Esophagus squamous epithelium (tissue), 5 donors: Measurements from ENCODE around the gene TOR4A. TPM values are rescaled to one million over a fixed set of nuclear protein-coding genes. Genes with fewer than 3 reads are reported as not detected.

Experiments
- DNase-seq: peaks from one replicate; lab custom pipeline; 2025; lab: John Stamatoyannopoulos, UW
- H3K27ac ChIP-seq, 4 donors: fragments of 200-600 bp; sonication (generic); one replicate each; pipeline ENCODE4 v1.5.1; 2016 to 2019; ENCODE audit warnings: mild to moderate bottlenecking in 1 of 4
- H3K27me3 ChIP-seq, 4 donors: fragments of 200-600 bp; sonication (generic); 1 replicate in 3 of 4; 2 replicates in 1 of 4; pipeline versions ENCODE4 v1.5.1 to v1.6.0; 2017 to 2021; ENCODE audit warnings: antibody characterized with exemption in 1 of 4
- H3K36me3 ChIP-seq, 3 donors: fragments of 200-600 bp; sonication (generic); one replicate each; pipeline ENCODE4 v1.5.1; 2016 to 2019
- H3K4me1 ChIP-seq, 3 donors: fragments of 200-600 bp; sonication (generic); one replicate each; pipeline ENCODE4 v1.5.1; 2017 to 2019
- H3K4me3 ChIP-seq, 4 donors: fragments of 200-600 bp; sonication (generic); 1 replicate in 3 of 4; 2 replicates in 1 of 4; pipeline ENCODE4 v1.5.1; 2016 to 2019; ENCODE audit warnings: mild to moderate bottlenecking in 2 of 4, moderate library complexity in 1 of 4
- H3K9me3 ChIP-seq, 3 donors: fragments of 200-600 bp; sonication (generic); one replicate each; pipeline ENCODE4 v1.5.1; 2016 to 2019
- CTCF ChIP-seq, 6 experiments: fragments of 450-650 bp in 4 of 6; fragments of 200-600 bp in 2 of 6; sonication (generic) in 2 of 6; IDR thresholded peaks; one replicate each; pipeline ENCODE4 v1.5.1; 2016 to 2019; ENCODE audit warnings: antibody characterized with exemption in 6 of 6, mild to moderate bottlenecking in 4 of 6, moderate library complexity in 4 of 6
- POLR2A ChIP-seq, 4 donors: fragments of 450-650 bp; IDR thresholded peaks; one replicate each; pipeline ENCODE4 v1.6.1; 2017; ENCODE audit warnings: antibody characterized with exemption in 4 of 4, mild to moderate bottlenecking in 4 of 4, moderate library complexity in 3 of 4
- WGBS, 2 donors: methylation state at CpG; one replicate each; pipeline ENCODE4 v1.1.5; 2018; 5-methylcytosine and 5-hydroxymethylcytosine counted together
- intact Hi-C: fragments of 100-400 bp; cut with DNase I; formaldehyde crosslinking; loops from one replicate; pipeline ENCODE4 v1.15.0; 2022
- total RNA-seq, 4 donors: library from RNA; depleted of rRNA; stranded (reverse); fragments of >200 nt; gene quantifications; one replicate each; pipeline ENCODE4 v1.1.0, GENCODE V29; 2016
- donor health status: DM: yes; HTN: yes; CAD: no.

Gene TOR4A
- total RNA-seq, 4 donors from 2014 or later = 8.8 to 17.5 (median 13.5) TPM

- no peak for DNase-seq
- H3K4me3 ChIP-seq = no peak overlapping the region
- H3K27me3 ChIP-seq = no peaks in the 10 kb centered on the region
- H3K9me3 ChIP-seq = no peaks in the 10 kb centered on the region
- TF ChIP-seq CTCF (IDR thresholded peaks at IDR 0.05) = no peak
- no peak for TF ChIP-seq POLR2A (IDR thresholded peaks at IDR 0.05)
- 92 to 96% methylated on average over 8 to 14 of the region's 22 CpGs for WGBS, 2 donors
- peaks cover 0 to 17% (median 4%) of the 10 kb centered on the region in 3 donors for H3K4me1 ChIP-seq
- intact Hi-C loops = no loop called here
- no peak overlapping the region for H3K27ac ChIP-seq
- H3K36me3 ChIP-seq = peaks cover 23 to 85% (median 28%) of the 10 kb centered on the region in 3 donors
Measured at GRCh38 chr9:137264067-137264466, 13.5 kb upstream of the TOR4A start.

- Histone ChIP-seq H3K27me3 (no peaks in the 10 kb centered on the region), H3K36me3 (peaks cover 23 to 87% (median 28%) of the 10 kb centered on the region in 3 donors), H3K4me3 (no peak overlapping the region), H3K4me1 (peaks cover 0 to 33% (median 11%) of the 10 kb centered on the region in 3 donors), H3K9me3 (no peaks in the 10 kb centered on the region), H3K27ac (no peak overlapping the region)
- no peak for DNase-seq
- intact Hi-C loops = no loop called here
- no peak for TF ChIP-seq CTCF (IDR thresholded peaks at IDR 0.05)
- no peak for TF ChIP-seq POLR2A (IDR thresholded peaks at IDR 0.05)
- 89 to 100% methylated on average over 1 to 14 of the region's 29 CpGs for WGBS, 2 donors
Measured at GRCh38 chr9:137265496-137266161, 11.9 kb upstream of the TOR4A start.

GRCh38 chr9:137266162-137266527 is 11.4 kb upstream of the TOR4A start:
- Histone ChIP-seq H3K9me3 (no peaks in the 10 kb centered on the region), H3K27ac (no peak overlapping the region), H3K4me1 (peaks cover 0 to 38% (median 11%) of the 10 kb centered on the region in 3 donors), H3K36me3 (peaks cover 23 to 90% (median 28%) of the 10 kb centered on the region in 3 donors), H3K4me3 (no peak overlapping the region), H3K27me3 (no peaks in the 10 kb centered on the region)
- DNase-seq = no peak
- intact Hi-C loops = no loop called here
- WGBS, 2 donors = 100% methylated on average over 3 of the region's 15 CpGs; no CpG with 5 or more reads in 1 of the 2 donors
- TF ChIP-seq CTCF (IDR thresholded peaks at IDR 0.05) (no peak), POLR2A (IDR thresholded peaks at IDR 0.05) (no peak)

GRCh38 chr9:137266585-137267453 is 10.7 kb upstream of the TOR4A start:
- no peak for TF ChIP-seq CTCF (IDR thresholded peaks at IDR 0.05)
- TF ChIP-seq POLR2A (IDR thresholded peaks at IDR 0.05) = no peak
- H3K4me1 ChIP-seq = peaks cover 0 to 45% (median 11%) of the 10 kb centered on the region in 3 donors
- no peak overlapping the region for H3K4me3 ChIP-seq
- no peak overlapping the region for H3K27ac ChIP-seq
- intact Hi-C loops = no loop called here
- H3K36me3 ChIP-seq = peaks cover 23 to 92% (median 28%) of the 10 kb centered on the region in 3 donors
- no peaks in the 10 kb centered on the region for H3K27me3 ChIP-seq
- no peaks in the 10 kb centered on the region for H3K9me3 ChIP-seq
- no peak for DNase-seq
- WGBS, 2 donors = 85 to 94% methylated on average over 15 to 28 of the region's 34 CpGs

GRCh38 chr9:137267933-137268355 is 9.6 kb upstream of the TOR4A start:
- no peak for DNase-seq
- Histone ChIP-seq H3K4me3 (no peak overlapping the region), H3K4me1 (peaks cover 0 to 52% (median 15%) of the 10 kb centered on the region in 3 donors), H3K9me3 (no peaks in the 10 kb centered on the region), H3K27ac (peak overlapping the region in 2 of 4 donors; percentile 8 to 68), H3K36me3 (peaks cover 33 to 100% (median 36%) of the 10 kb centered on the region in 3 donors), H3K27me3 (no peaks in the 10 kb centered on the region)
- intact Hi-C loops = no loop called here
- TF ChIP-seq POLR2A (IDR thresholded peaks at IDR 0.05) = no peak
- no peak for TF ChIP-seq CTCF (IDR thresholded peaks at IDR 0.05)
- 78 to 80% methylated on average over 1 to 3 of the region's 6 CpGs for WGBS, 2 donors
